Measurements from ENCODE around the gene UNC93A.

- TF ChIP-seq CTCF (IDR thresholded peaks at IDR 0.05; ENCODE audit: poor library complexity, severe bottlenecking) (no peak), REST (IDR thresholded peaks at IDR 0.05; ENCODE audit: borderline replicate concordance) (no peak), TAF1 (IDR thresholded peaks at IDR 0.05; ENCODE audit: low read depth) (no peak), EZH2 (IDR thresholded peaks at IDR 0.05; ENCODE audit: borderline replicate concordance, insufficient read depth, low read length, poor library complexity, severe bottlenecking) (no peak), RAD21 (conservative IDR thresholded peaks at IDR 0.05) (no peak), POLR2AphosphoS5 (IDR thresholded peaks at IDR 0.05) (no peak), EP300 (conservative IDR thresholded peaks at IDR 0.05; ENCODE audit: poor library complexity, severe bottlenecking) (no peak), MXI1 (conservative IDR thresholded peaks at IDR 0.05; ENCODE audit: poor library complexity, severe bottlenecking) (no peak), SMC3 (conservative IDR thresholded peaks at IDR 0.05; ENCODE audit: poor library complexity) (no peak)
Observed at GRCh38 chr6:167255918-167256553, 35.1 kb upstream of the UNC93A start.

Data from neural cell (in vitro differentiated cells).